Fibroblast of gingiva (primary cell): Measurements from ENCODE around the gene TSPAN1.
"Not testable (repeated sequence)": the region's sequence is repeated elsewhere in the genome, so short reads cannot be mapped to it uniquely, and the experiment has no call there.

Experiments used
- DNase-seq: peaks from one replicate; pipeline ENCODE4 v3.0.0-alpha.2; 2011; ENCODE audit warnings: low read depth

The TSPAN1 gene

GRCh38 chr1:46219551-46220520 lies 44.9 kb downstream of the TSPAN1 start:
- no peak for DNase-seq

DNA sequence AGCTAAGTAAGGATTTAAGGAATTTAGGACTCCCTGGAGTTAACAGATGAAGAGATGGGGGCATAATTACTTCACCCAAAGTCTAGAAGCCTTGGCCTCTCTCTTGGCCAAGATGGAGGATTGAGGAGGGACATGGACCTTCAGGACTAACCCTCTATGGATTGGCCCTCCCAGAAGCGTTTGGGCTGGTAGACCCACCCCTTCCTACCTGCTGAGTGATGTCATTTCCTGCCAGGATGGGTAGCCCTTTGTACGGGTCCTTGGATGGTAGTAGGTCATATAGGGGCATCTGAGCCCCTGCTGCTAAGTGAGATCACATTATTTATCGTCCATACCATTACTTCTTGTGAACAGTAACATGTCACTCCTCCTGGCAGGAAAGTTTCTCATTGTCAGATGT lies 45.9 kb downstream of the TSPAN1 start:
- DNase-seq = no peak

DNA sequence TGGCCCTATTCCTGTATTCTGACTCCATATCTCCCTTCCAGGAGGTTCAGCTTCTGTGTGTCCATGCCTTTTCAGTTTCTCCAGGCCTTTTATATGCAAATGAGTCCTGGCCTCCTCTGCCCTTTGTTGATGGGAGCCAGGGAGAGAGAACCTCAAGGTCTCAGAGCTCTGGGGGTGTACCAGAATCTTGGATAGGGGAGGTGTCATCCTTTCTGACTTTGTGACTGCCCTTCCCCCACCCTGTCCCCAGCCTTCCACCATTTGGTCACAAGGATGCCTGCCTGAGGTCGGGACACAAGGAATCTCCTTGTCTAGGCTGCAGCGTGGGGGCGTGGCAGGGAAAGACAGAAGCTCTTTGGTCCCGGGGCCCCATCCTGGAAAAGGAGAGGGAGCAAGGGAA lies 46.9 kb downstream of the TSPAN1 start:
- no peak for DNase-seq

- DNase-seq = not testable (repeated sequence)
These were observed 48.2 kb downstream of the TSPAN1 start for GRCh38 chr1:46223055-46223454.

DNA sequence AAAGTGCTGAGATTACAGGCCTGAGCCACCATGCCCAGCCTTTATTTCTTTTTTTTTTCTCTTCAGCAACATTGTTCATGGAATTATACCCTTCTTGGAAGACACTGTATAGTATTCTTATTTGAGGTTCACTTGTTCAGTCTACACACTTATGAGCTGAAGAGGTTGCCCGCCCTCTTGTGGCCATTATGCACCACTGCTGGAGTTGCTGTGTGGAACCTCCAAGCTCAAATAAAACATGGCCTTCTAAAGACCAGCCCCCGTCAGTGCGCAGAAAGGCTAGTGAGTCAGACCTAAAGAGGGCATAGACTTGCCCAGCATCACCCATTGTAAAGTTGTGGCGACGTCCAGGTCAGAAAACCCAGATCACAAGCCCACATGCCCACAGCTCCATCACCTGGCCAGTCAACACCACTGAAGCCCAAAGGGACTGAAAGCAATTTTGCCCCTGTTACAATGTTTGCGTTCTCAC lies 48.6 kb downstream of the TSPAN1 start:
- DNase-seq = peak; percentile 82

GRCh38 chr1:46224966-46225365 lies 50.1 kb downstream of the TSPAN1 start:
- DNase-seq = no peak

DNA sequence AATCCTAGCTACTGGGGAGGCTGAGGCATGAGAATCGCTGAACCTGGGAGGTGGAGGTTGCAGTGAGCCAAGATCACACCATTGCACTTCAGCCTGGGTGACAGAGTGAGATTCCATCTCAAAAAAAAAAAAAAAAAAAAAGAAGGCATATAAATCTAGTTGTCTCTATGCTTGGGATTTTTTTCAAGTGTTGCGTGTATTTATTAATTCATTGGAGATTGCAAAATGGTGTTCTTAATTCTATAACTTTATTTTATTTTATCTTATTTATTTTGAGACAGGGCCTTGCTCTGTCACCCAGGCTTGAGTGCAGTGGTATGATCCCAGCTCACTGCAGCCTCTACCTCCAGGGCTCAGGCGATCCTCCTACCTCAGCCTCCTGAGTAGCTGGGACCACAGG lies 56.3 kb downstream of the TSPAN1 start:
- DNase-seq = not testable (repeated sequence)
